H54 (cell line): ENCODE results near the gene ELF2.
A peak's percentile ranks its signal among the peaks of the same experiment; 100 is the strongest.
"Not testable (repeated sequence)": the region's sequence is repeated elsewhere in the genome, so short reads cannot be mapped to it uniquely, and the experiment has no call there.

Source experiments
- DNase-seq: peaks from one replicate; pipeline ENCODE4 v3.0.0; 2011; ENCODE audit warnings: low spot score, mixed read lengths; ENCODE audit not compliant: insufficient read length
- FAIRE-seq: peaks from 3 replicates; lab custom pipeline; 2011; peaks lifted over from hg19 to GRCh38; lab: Jason Lieb, UNC
- POLR2A ChIP-seq: IDR thresholded peaks from 2 replicates; pipeline ENCODE4 v1.6.1; 2011; ENCODE audit warnings: low read depth, mild to moderate bottlenecking, low read length

ELF2 gene

DNA sequence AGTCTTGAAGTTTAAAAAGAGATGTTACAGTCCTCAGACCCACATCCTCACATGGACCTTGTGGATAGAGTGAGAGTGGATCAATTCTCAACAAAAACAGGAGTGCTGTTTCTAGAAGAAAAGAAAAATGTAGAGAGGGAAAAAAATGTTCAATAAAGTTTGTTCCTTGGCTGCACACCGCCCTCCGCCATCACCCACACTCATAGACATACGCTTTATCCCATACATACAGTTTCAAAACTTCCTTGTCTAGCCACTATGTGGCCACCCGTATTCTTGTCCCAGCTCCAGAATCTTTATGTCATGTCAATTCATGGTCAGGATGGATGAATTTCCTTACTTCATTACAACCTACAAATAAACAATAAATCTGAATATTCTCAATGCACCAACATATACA lies 23.5 kb upstream of the ELF2 start:
- DNase-seq (no peak), FAIRE-seq (no peak)
- TF ChIP-seq POLR2A = no peak

GRCh38 chr4:139200102-139200501 lies 23.1 kb upstream of the ELF2 start:
- no peak for DNase-seq
- no peak for TF ChIP-seq POLR2A
- FAIRE-seq = no peak

DNA sequence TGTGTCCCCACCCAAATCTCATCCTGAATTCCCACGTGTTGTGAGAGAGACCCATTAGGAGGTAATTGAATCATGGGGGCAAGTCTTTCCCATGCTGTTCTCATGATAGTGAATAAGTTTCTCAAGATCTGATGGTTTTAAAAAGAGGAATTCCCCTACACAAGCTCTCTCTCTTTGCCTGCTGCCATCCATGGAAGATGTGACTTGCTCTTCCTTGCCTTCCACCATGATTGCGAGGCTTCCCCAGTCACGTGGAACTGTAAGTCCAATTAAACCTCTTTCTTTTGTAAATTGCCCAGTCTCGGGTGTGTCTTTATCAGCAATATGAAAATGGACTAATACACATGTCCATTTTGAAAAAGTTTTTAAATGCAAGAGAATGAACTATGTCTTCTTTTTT lies 20.2 kb upstream of the ELF2 start:
- DNase-seq, FAIRE-seq: not testable (repeated sequence)

DNA sequence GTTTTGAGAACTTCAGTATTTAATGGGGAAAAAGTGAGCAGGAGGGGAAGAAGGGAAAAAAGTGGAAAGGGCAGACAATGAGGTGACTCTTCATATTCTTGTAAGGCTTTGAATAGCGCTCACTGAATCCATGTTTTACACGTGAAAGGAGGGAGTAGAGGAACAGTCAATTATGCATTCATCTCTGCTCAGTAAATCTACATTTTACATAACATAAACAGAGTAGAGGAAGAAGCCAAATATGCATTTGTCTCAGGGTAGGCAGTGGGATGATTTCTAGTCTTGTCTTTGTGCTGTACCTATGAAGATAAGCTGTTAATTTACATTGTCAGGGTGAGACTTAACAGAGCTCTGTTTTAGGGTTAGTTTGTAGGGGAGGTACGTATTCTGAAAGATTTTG lies 19.4 kb upstream of the ELF2 start:
- DNase-seq (no peak), FAIRE-seq (no peak)
- TF ChIP-seq POLR2A = no peak

- TF ChIP-seq POLR2A = no peak
- no peak for FAIRE-seq
- DNase-seq = no peak
Measured at GRCh38 chr4:139191373-139191772, 14.4 kb upstream of the ELF2 start.

GRCh38 chr4:139189972-139190371 lies 13.0 kb upstream of the ELF2 start:
- FAIRE-seq = no peak
- DNase-seq = no peak
- TF ChIP-seq POLR2A = no peak

- no peak for DNase-seq
- no peak for TF ChIP-seq POLR2A
- FAIRE-seq = no peak
Measured at GRCh38 chr4:139189417-139189749, 12.4 kb upstream of the ELF2 start.

DNA sequence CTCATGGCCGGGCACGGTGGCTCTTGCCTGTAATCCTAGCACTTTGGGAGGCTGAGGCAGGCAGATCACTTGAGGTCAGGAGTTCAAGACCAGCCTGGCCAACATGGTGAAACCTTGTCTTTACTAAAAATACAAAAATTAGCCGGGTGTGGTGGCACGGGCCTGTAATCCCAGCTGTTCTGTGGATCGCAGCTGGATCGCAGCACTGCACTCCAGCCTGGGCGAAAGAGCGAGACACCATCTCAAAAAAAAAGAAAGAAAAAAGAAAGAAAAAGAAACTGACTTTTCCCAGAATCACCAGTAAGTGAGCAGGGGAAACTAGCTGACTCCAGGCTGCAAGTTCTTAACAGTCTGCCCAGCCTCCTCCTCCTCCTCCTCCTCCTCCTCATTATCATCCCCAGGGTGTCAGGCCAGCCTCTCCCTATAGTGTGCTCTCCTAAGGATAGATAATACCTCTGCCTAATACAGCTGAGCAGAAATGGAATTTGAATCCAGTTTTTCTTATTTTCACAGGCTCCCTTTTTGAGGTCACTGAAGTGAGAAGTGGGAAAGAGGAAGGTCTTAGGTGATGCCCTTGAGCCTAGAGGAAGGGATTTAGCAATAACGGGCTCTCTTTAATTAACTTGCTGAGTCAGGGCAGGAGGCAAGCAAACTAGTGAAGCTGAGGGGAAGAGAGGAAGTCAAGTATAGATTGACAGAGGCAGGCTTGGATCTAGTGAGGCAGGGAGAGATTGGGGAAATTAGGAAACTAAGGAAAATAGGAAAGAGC lies 11.8 kb upstream of the ELF2 start:
- FAIRE-seq (no peak), DNase-seq (no peak)
- no peak for TF ChIP-seq POLR2A

GRCh38 chr4:139184129-139184528 lies 7.1 kb upstream of the ELF2 start:
- DNase-seq (no peak), FAIRE-seq (no peak)
- no peak for TF ChIP-seq POLR2A

- peak; percentile 72 for DNase-seq
- TF ChIP-seq POLR2A = peak; percentile 72
- FAIRE-seq = no peak
Measured at GRCh38 chr4:139177869-139178619, 1.0 kb upstream of the ELF2 start.

GRCh38 chr4:139176302-139177048 lies 543 bp downstream of the ELF2 start:
- peak; percentile 35 for DNase-seq
- no peak for FAIRE-seq
- peak; percentile 21; the same call in 1 of the 2 replicates for TF ChIP-seq POLR2A

GRCh38 chr4:139175646-139176301 lies 1.2 kb downstream of the ELF2 start:
- TF ChIP-seq POLR2A = no peak
- FAIRE-seq (no peak), DNase-seq (peak; percentile 21)

DNA sequence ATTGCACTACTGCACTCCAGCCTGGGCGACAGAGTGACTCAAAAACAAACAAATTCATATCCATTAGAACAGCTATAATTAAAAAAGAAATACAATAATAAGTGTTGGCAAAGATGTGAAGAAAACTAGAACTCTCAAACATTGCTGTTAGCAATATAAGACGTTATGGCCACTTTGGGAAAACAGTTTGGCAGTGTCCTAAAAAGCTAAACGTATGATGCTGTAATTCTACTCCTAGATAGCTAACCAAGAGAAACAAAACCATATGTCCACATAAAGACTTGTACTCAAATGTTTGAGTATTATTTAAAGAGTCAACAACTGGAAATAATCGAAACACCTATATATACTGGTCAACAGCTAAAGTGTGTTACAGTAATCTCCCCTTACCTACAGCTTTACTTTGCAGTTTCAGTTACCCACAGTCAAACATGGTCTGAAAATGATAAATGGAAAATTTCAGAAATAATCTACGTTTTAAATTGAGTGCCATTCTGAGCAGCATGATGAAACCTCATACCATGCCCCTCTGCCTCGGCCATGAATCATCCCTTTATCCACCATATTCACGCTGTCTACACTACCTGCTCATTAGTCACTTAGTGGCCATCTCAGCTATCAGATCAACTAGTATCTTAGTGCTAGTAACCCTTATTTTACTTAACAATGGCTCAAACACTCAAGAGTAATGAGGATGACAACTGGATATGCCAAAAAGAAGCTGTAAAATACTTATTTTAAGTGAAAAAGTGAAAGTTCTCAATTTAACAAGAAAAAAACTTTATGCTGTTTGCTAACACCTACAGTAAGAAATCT lies 4.9 kb downstream of the ELF2 start:
- no peak for TF ChIP-seq POLR2A
- DNase-seq = no peak
- FAIRE-seq = peak; percentile 6
